GM10266 (cell line): ENCODE measurements around the gene ABT1.
"Not testable (repeated sequence)": the region's sequence is repeated elsewhere in the genome, so short reads cannot be mapped to it uniquely, and the experiment has no call there.

Experiments used
- DNase-seq: peaks from one replicate; pipeline ENCODE4 v3.0.0; 2012; ENCODE audit errors: extremely low spot score
- CTCF ChIP-seq: IDR thresholded peaks from 2 replicates; pipeline ENCODE4 v1.5.1; 2012; ENCODE audit warnings: mild to moderate bottlenecking, low read depth; ENCODE audit not compliant: control insufficient read depth, insufficient read depth; ENCODE audit errors: missing control alignments

The ABT1 gene

GRCh38 chr6:26596579-26597388, at the start of gene ABT1:
TSS of gene ABT1 (plus strand) at chr6:26596953. CDS start at chr6:26596983, 30 bp downstream.
- DNase-seq = peak; percentile 91

GRCh38 chr6:26547363-26547762, 49.4 kb upstream of the ABT1 start:
- DNase-seq = not testable (repeated sequence)

More at GRCh38 chr6:26596579-26597388, at the start of gene ABT1:
- TF ChIP-seq CTCF = no peak

- peak; percentile 61 for DNase-seq
- no peak for TF ChIP-seq CTCF
Observed at GRCh38 chr6:26550250-26550993, 46.3 kb upstream of the ABT1 start.

- TF ChIP-seq CTCF = no peak
- no peak for DNase-seq
Observed at GRCh38 chr6:26552205-26552604, 44.5 kb upstream of the ABT1 start.

- no peak for DNase-seq
- TF ChIP-seq CTCF = no peak
Observed at GRCh38 chr6:26552640-26553188, 44.0 kb upstream of the ABT1 start.

GRCh38 chr6:26553264-26553634, 43.5 kb upstream of the ABT1 start:
- DNase-seq = peak; percentile 72

More at GRCh38 chr6:26553264-26553634, 43.5 kb upstream of the ABT1 start:
- no peak for TF ChIP-seq CTCF
